Measurements from ENCODE around the gene RPAP3.
A peak's percentile ranks its signal among the peaks of the same experiment; 100 is the strongest.

RPAP3 gene

GRCh38 chr12:47704719-47705118, 1.1 kb downstream of the RPAP3 start:
- ATAC-seq (ENCODE audit: low read depth) (no peak), DNase-seq (ENCODE audit: low spot score) (no peak)
- Histone ChIP-seq H3K27ac (ENCODE audit: poor library complexity, severe bottlenecking) (no peak overlapping the region), H3K4me1 (ENCODE audit: insufficient read depth, poor library complexity, severe bottlenecking) (peaks cover 11% of the 10 kb centered on the region), H3K4me3 (ENCODE audit: severe bottlenecking) (peak overlapping the region; percentile 99), H3K9me3 (ENCODE audit: severe bottlenecking) (no peaks in the 10 kb centered on the region), H3K36me3 (ENCODE audit: low read depth) (peaks cover 28% of the 10 kb centered on the region), H3K27me3 (ENCODE audit: insufficient read depth, poor library complexity, severe bottlenecking) (no peaks in the 10 kb centered on the region)
- no peak for TF ChIP-seq CTCF (IDR thresholded peaks at IDR 0.05; ENCODE audit: poor library complexity, severe bottlenecking)

GRCh38 chr12:47700263-47700662, 5.6 kb downstream of the RPAP3 start:
- Histone ChIP-seq H3K36me3 (ENCODE audit: low read depth) (peaks cover 67% of the 10 kb centered on the region), H3K4me1 (ENCODE audit: insufficient read depth, poor library complexity, severe bottlenecking) (no peaks in the 10 kb centered on the region)
- no peak for ATAC-seq (ENCODE audit: low read depth)

GRCh38 chr12:47698631-47699030, 7.2 kb downstream of the RPAP3 start:
- Histone ChIP-seq H3K4me1 (ENCODE audit: insufficient read depth, poor library complexity, severe bottlenecking) (no peaks in the 10 kb centered on the region), H3K27ac (ENCODE audit: poor library complexity, severe bottlenecking) (no peak overlapping the region), H3K9me3 (ENCODE audit: severe bottlenecking) (no peaks in the 10 kb centered on the region), H3K36me3 (ENCODE audit: low read depth) (peaks cover 81% of the 10 kb centered on the region), H3K27me3 (ENCODE audit: insufficient read depth, poor library complexity, severe bottlenecking) (no peaks in the 10 kb centered on the region), H3K4me3 (ENCODE audit: severe bottlenecking) (no peak overlapping the region)
- ATAC-seq (ENCODE audit: low read depth): no peak
- no peak for DNase-seq (ENCODE audit: low spot score)
- TF ChIP-seq CTCF (IDR thresholded peaks at IDR 0.05; ENCODE audit: poor library complexity, severe bottlenecking): no peak

More at GRCh38 chr12:47700263-47700662, 5.6 kb downstream of the RPAP3 start:
- Histone ChIP-seq H3K27me3 (ENCODE audit: insufficient read depth, poor library complexity, severe bottlenecking) (no peaks in the 10 kb centered on the region), H3K27ac (ENCODE audit: poor library complexity, severe bottlenecking) (no peak overlapping the region), H3K9me3 (ENCODE audit: severe bottlenecking) (no peaks in the 10 kb centered on the region), H3K4me3 (ENCODE audit: severe bottlenecking) (no peak overlapping the region)
- no peak for TF ChIP-seq CTCF (IDR thresholded peaks at IDR 0.05; ENCODE audit: poor library complexity, severe bottlenecking)
- no peak for DNase-seq (ENCODE audit: low spot score)

- H3K27ac ChIP-seq (ENCODE audit: poor library complexity, severe bottlenecking): no peak overlapping the region
- no peaks in the 10 kb centered on the region for H3K27me3 ChIP-seq (ENCODE audit: insufficient read depth, poor library complexity, severe bottlenecking)
- no peaks in the 10 kb centered on the region for H3K9me3 ChIP-seq (ENCODE audit: severe bottlenecking)
- ATAC-seq (ENCODE audit: low read depth) (no peak), DNase-seq (ENCODE audit: low spot score) (no peak)
- H3K36me3 ChIP-seq (ENCODE audit: low read depth): peaks cover 81% of the 10 kb centered on the region
- no peaks in the 10 kb centered on the region for H3K4me1 ChIP-seq (ENCODE audit: insufficient read depth, poor library complexity, severe bottlenecking)
- H3K4me3 ChIP-seq (ENCODE audit: severe bottlenecking): no peak overlapping the region
- TF ChIP-seq CTCF (IDR thresholded peaks at IDR 0.05; ENCODE audit: poor library complexity, severe bottlenecking): no peak
Measured at GRCh38 chr12:47698055-47698454, 7.8 kb downstream of the RPAP3 start.

GRCh38 chr12:47689215-47689614, 16.6 kb downstream of the RPAP3 start:
- H3K27me3 ChIP-seq (ENCODE audit: insufficient read depth, poor library complexity, severe bottlenecking): no peaks in the 10 kb centered on the region
- ATAC-seq (ENCODE audit: low read depth) (no peak), DNase-seq (ENCODE audit: low spot score) (no peak)
- TF ChIP-seq CTCF (IDR thresholded peaks at IDR 0.05; ENCODE audit: poor library complexity, severe bottlenecking): no peak
- H3K4me1 ChIP-seq (ENCODE audit: insufficient read depth, poor library complexity, severe bottlenecking): no peaks in the 10 kb centered on the region
- H3K36me3 ChIP-seq (ENCODE audit: low read depth): peaks cover 58% of the 10 kb centered on the region
- H3K9me3 ChIP-seq (ENCODE audit: severe bottlenecking): no peaks in the 10 kb centered on the region
- no peak overlapping the region for H3K4me3 ChIP-seq (ENCODE audit: severe bottlenecking)
- H3K27ac ChIP-seq (ENCODE audit: poor library complexity, severe bottlenecking): no peak overlapping the region

Data from RWPE2 (cell line).